GM18508 (cell line): ENCODE data around the gene CBY1.

Source experiments
- ATAC-seq: cut with Tn5 transposase; IDR thresholded peaks from one replicate; pipeline ENCODE4 v1.9.1; 2021; ENCODE audit warnings: moderate number of reproducible peaks; ENCODE audit not compliant: insufficient read depth, unreplicated experiment

CBY1 gene

DNA sequence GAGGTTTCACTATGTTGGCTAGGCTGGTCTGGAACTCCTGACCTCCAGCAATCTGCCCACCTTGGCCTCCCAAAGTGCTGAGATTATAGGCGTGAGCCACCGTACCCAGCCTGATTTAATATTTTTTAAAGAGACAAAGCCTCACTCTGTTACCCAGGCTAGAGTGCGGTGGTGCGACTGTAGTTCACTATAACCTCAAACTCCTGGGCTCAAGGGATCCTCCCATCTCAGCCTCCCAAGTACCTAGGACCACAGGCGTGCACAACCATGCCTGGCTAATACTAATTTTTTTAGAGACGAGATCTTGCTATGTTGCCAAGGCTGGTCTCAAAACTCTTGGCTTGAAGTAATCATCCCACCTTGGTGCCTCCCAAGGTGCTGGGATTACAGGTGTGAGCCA lies 62.8 kb downstream of the CBY1 start:
- no peak for ATAC-seq

DNA sequence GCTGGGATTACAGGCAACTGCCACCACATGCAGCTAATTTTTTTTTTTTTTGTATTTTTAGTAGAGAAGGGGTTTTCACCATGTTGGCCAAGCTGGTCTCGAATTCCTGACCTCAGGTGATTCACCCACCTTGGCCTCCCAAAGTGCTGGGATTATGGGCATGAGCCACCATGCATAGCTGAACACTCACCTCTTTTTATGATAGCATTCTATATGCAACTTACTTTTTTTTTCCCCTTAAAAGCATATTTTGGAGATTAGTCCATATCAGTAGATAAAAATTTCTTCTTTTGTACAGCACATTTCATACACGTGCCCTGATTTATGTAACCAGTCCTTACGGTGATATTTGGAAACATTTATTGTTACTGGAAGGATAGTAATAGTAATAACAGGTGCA lies 63.9 kb downstream of the CBY1 start:
- no peak for ATAC-seq

DNA sequence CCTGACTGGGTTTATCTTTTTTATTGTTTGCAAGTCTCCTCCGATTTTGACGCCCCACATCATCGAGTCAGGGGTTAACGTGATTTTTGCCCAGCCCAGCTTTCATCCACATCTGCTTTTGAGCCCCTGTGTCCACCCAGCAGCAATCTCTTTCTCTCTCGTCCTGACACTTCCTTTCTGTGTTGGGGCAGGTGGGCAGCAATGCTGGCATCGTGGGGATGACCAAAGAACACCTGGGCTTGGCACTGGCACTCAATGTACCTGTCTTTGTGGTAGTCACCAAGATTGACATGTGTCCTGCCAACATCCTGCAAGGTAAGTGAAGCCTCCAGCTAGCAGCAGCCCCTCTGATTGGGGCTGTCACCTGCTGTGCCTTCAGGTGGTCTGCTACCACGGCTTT lies 65.1 kb downstream of the CBY1 start:
- ATAC-seq = no peak
